ENCODE results near the gene TUT7. TPM values are rescaled to one million over a fixed set of nuclear protein-coding genes. Genes with fewer than 3 reads are reported as not detected.
"Not testable (repeated sequence)": the region's sequence is repeated elsewhere in the genome, so short reads cannot be mapped to it uniquely, and the experiment has no call there.

Gene TUT7
- total RNA-seq, 1 donor from 2014 or later, result 24.5 TPM

- no peaks in the 10 kb centered on the region for H3K4me1 Mint-ChIP-seq (ENCODE audit: low read depth)
- no peaks in the 10 kb centered on the region for H3K27me3 Mint-ChIP-seq
- no peak overlapping the region for H3K27ac Mint-ChIP-seq
- peaks cover 51% of the 10 kb centered on the region for H3K36me3 Mint-ChIP-seq (ENCODE audit: insufficient read depth)
- DNase-seq (ENCODE audit: low spot score, unreplicated experiment), result no peak
- TF ChIP-seq CTCF (IDR thresholded peaks at IDR 0.05; ENCODE audit: unreplicated experiment), result no peak
- H3K4me3 Mint-ChIP-seq (ENCODE audit: low read depth), result no peak overlapping the region
- H3K9me3 Mint-ChIP-seq (ENCODE audit: low read depth), result peaks cover 3% of the 10 kb centered on the region
Observed at GRCh38 chr9:86315078-86315477, 39.1 kb downstream of the TUT7 start.

GRCh38 chr9:86312959-86313358 lies 41.3 kb downstream of the TUT7 start:
- not testable (repeated sequence) for H3K27me3 Mint-ChIP-seq; H3K9me3 Mint-ChIP-seq (ENCODE audit: low read depth); H3K4me1 Mint-ChIP-seq (ENCODE audit: low read depth); DNase-seq (ENCODE audit: low spot score, unreplicated experiment); H3K27ac Mint-ChIP-seq; H3K4me3 Mint-ChIP-seq (ENCODE audit: low read depth)
- H3K36me3 Mint-ChIP-seq (ENCODE audit: insufficient read depth), result peaks cover 65% of the 10 kb centered on the region

GRCh38 chr9:86308687-86309086 lies 45.5 kb downstream of the TUT7 start:
- H3K4me3 Mint-ChIP-seq (ENCODE audit: low read depth), result no peak overlapping the region
- peaks cover 3% of the 10 kb centered on the region for H3K9me3 Mint-ChIP-seq (ENCODE audit: low read depth)
- no peaks in the 10 kb centered on the region for H3K4me1 Mint-ChIP-seq (ENCODE audit: low read depth)
- no peaks in the 10 kb centered on the region for H3K27me3 Mint-ChIP-seq
- peaks cover 49% of the 10 kb centered on the region for H3K36me3 Mint-ChIP-seq (ENCODE audit: insufficient read depth)
- TF ChIP-seq CTCF (IDR thresholded peaks at IDR 0.05; ENCODE audit: unreplicated experiment), result no peak
- no peak overlapping the region for H3K27ac Mint-ChIP-seq
- no peak for DNase-seq (ENCODE audit: low spot score, unreplicated experiment)

- no peak for DNase-seq (ENCODE audit: low spot score, unreplicated experiment)
- no peak overlapping the region for H3K4me3 Mint-ChIP-seq (ENCODE audit: low read depth)
- no peaks in the 10 kb centered on the region for H3K4me1 Mint-ChIP-seq (ENCODE audit: low read depth)
- H3K27me3 Mint-ChIP-seq, result no peaks in the 10 kb centered on the region
- H3K36me3 Mint-ChIP-seq (ENCODE audit: insufficient read depth), result peaks cover 31% of the 10 kb centered on the region
- no peaks in the 10 kb centered on the region for H3K9me3 Mint-ChIP-seq (ENCODE audit: low read depth)
- H3K27ac Mint-ChIP-seq, result no peak overlapping the region
- TF ChIP-seq CTCF (IDR thresholded peaks at IDR 0.05; ENCODE audit: unreplicated experiment), result no peak
Observed at GRCh38 chr9:86304236-86304730, 49.9 kb downstream of the TUT7 start.

- H3K27ac Mint-ChIP-seq, result no peak overlapping the region
- no peaks in the 10 kb centered on the region for H3K27me3 Mint-ChIP-seq
- DNase-seq (ENCODE audit: low spot score, unreplicated experiment), result no peak
- no peaks in the 10 kb centered on the region for H3K4me1 Mint-ChIP-seq (ENCODE audit: low read depth)
- no peaks in the 10 kb centered on the region for H3K9me3 Mint-ChIP-seq (ENCODE audit: low read depth)
- H3K4me3 Mint-ChIP-seq (ENCODE audit: low read depth), result no peak overlapping the region
- H3K36me3 Mint-ChIP-seq (ENCODE audit: insufficient read depth), result peaks cover 32% of the 10 kb centered on the region
- no peak for TF ChIP-seq CTCF (IDR thresholded peaks at IDR 0.05; ENCODE audit: unreplicated experiment)
Observed at GRCh38 chr9:86303316-86303975, 50.8 kb downstream of the TUT7 start.

GRCh38 chr9:86301686-86302085 lies 52.5 kb downstream of the TUT7 start:
- H3K36me3 Mint-ChIP-seq (ENCODE audit: insufficient read depth), result peaks cover 33% of the 10 kb centered on the region
- no peak for DNase-seq (ENCODE audit: low spot score, unreplicated experiment)
- no peaks in the 10 kb centered on the region for H3K4me1 Mint-ChIP-seq (ENCODE audit: low read depth)
- no peak overlapping the region for H3K27ac Mint-ChIP-seq
- no peaks in the 10 kb centered on the region for H3K27me3 Mint-ChIP-seq
- H3K9me3 Mint-ChIP-seq (ENCODE audit: low read depth), result no peaks in the 10 kb centered on the region
- no peak for TF ChIP-seq CTCF (IDR thresholded peaks at IDR 0.05; ENCODE audit: unreplicated experiment)
- no peak overlapping the region for H3K4me3 Mint-ChIP-seq (ENCODE audit: low read depth)

Measured in progenitor cell of endocrine pancreas (in vitro differentiated cells).